A549 (cell line): ENCODE data around the gene KRTAP3-2. TPM values are rescaled to one million over a fixed set of nuclear protein-coding genes. Genes with fewer than 3 reads are reported as not detected.
"Not testable (repeated sequence)": the region's sequence is repeated elsewhere in the genome, so short reads cannot be mapped to it uniquely, and the experiment has no call there.

ENCODE experiments used
- ATAC-seq, 2 experiments: fragments of 200-7000 bp in 1 of 2; fragments of >200 bp in 1 of 2; cut with Nextera tagmentation in 1 of 2; cut with Tn5 transposase in 1 of 2; 3 replicates each; pipeline versions ENCODE4 v1.8.0 to v1.9.1; 2018 to 2020; ENCODE audit warnings: mild to moderate bottlenecking in 1 of 2, moderate library complexity in 1 of 2
- CTCF ChIA-PET: fragments of 300-600 bp; sonication (Branson Sonifier 250); formaldehyde crosslinking; extraction: SDS; loops from one replicate; lab custom pipeline; 2021; ENCODE audit warnings: antibody characterized with exemption, inconsistent platforms; lab: Yijun Ruan, JAX
- POLR2A ChIA-PET: fragments of 350-600 bp; formaldehyde crosslinking; extraction: SDS; loops from one replicate; lab custom pipeline; 2021; ENCODE audit warnings: antibody characterized with exemption, inconsistent platforms; lab: Yijun Ruan, JAX
- DNase-seq, 2 experiments: peaks; one replicate each; pipeline versions ENCODE4 v3.0.0 to v3.0.0-alpha.2; 2011 to 2016; ENCODE audit warnings: low read depth in 1 of 2, low spot score in 1 of 2
- FAIRE-seq: peaks from 2 replicates; lab custom pipeline; 2011; peaks lifted over from hg19 to GRCh38; lab: Jason Lieb, UNC
- H3K27ac ChIP-seq, 2 experiments: fragments of >200 bp; sonication (Bioruptor Twin); formaldehyde crosslinking; 3 replicates each; pipeline ENCODE4 v1.5.1; 2016 to 2017
- H3K4me1 ChIP-seq: fragments of >200 bp; sonication (Bioruptor Twin); formaldehyde crosslinking; 3 replicates; pipeline ENCODE4 v1.6.1; 2016
- H3K4me2 ChIP-seq: fragments of >200 bp; sonication (Bioruptor Twin); formaldehyde crosslinking; 3 replicates; pipeline ENCODE4 v1.6.1; 2016
- H3K4me3 ChIP-seq: fragments of >200 bp; sonication (Bioruptor Twin); formaldehyde crosslinking; 3 replicates; pipeline ENCODE4 v1.5.1; 2016
- H3K9me3 ChIP-seq: fragments of >200 bp; sonication (Bioruptor Twin); formaldehyde crosslinking; 3 replicates; pipeline ENCODE4 v1.6.1; 2016
- CBX8 ChIP-seq: fragments of 200-600 bp; sonication (generic); IDR thresholded peaks from 2 replicates; pipeline ENCODE4 v1.6.1; 2016
- CEBPB ChIP-seq, 2 experiments: fragments of >200 bp in 1 of 2; sonication (Bioruptor Twin) in 1 of 2; formaldehyde crosslinking in 1 of 2; IDR thresholded peaks; 2 replicates each; pipeline ENCODE4 v1.6.1; 2012 to 2016
- CHD2 ChIP-seq: fragments of 150-350 bp; IDR thresholded peaks from 2 replicates; pipeline ENCODE4 v1.6.1; 2014; ENCODE audit warnings: low read length; ENCODE audit not compliant: partially characterized antibody
- EP300 ChIP-seq, 2 experiments: fragments of >200 bp; sonication (Bioruptor Twin); formaldehyde crosslinking; IDR thresholded peaks; 2 replicates in 1 of 2; 3 replicates in 1 of 2; pipeline ENCODE4 v1.6.1; 2016 to 2017
- ESRRA ChIP-seq: fragments of 150-350 bp; IDR thresholded peaks from 2 replicates; pipeline ENCODE4 v1.6.1; 2014; ENCODE audit warnings: mild to moderate bottlenecking, low read length, borderline replicate concordance
- FOSB ChIP-seq: fragments of 250-450 bp; sonication (Bioruptor Pico); IDR thresholded peaks from 2 replicates; pipeline ENCODE4 v1.5.0; 2020; ENCODE audit warnings: mild to moderate bottlenecking, moderate library complexity
- JUNB ChIP-seq: fragments of >200 bp; sonication (Bioruptor Twin); formaldehyde crosslinking; IDR thresholded peaks from 2 replicates; pipeline ENCODE4 v1.6.1; 2016
- MAX ChIP-seq: IDR thresholded peaks from 2 replicates; pipeline ENCODE4 v1.6.1; 2012
- MYC ChIP-seq: IDR thresholded peaks from 2 replicates; pipeline ENCODE4 v1.6.1; 2012; ENCODE audit warnings: mild to moderate bottlenecking, inconsistent platforms, low read length, improper control_type of control experiment, borderline replicate concordance
- PHF8 ChIP-seq: fragments of 200-600 bp; sonication (generic); IDR thresholded peaks from 2 replicates; pipeline ENCODE4 v1.6.1; 2016; ENCODE audit warnings: low read depth, mild to moderate bottlenecking, antibody characterized with exemption, moderate library complexity, borderline replicate concordance
- POLR2A ChIP-seq: IDR thresholded peaks from 2 replicates; pipeline ENCODE4 v1.6.1; 2012; ENCODE audit warnings: mild to moderate bottlenecking, low read length
- RCOR1 ChIP-seq: fragments of 150-350 bp; IDR thresholded peaks from 2 replicates; pipeline ENCODE4 v1.6.1; 2014; ENCODE audit warnings: antibody characterized with exemption, low read length, low read depth
- RFX5 ChIP-seq: fragments of 450-650 bp; IDR thresholded peaks from 2 replicates; pipeline ENCODE4 v1.7.1; 2014; ENCODE audit warnings: antibody characterized with exemption, mild to moderate bottlenecking, moderate library complexity
- SREBF2 ChIP-seq: fragments of 450-650 bp; IDR thresholded peaks from 2 replicates; pipeline ENCODE4 v1.6.1; 2014; ENCODE audit warnings: mild to moderate bottlenecking, moderate library complexity
- TFCP2L1 ChIP-seq: fragments of 250-450 bp; sonication (Bioruptor Pico); IDR thresholded peaks from 2 replicates; pipeline ENCODE4 v1.5.0; 2021; ENCODE audit warnings: mild to moderate bottlenecking
- WGBS: methylation state at CpG from one replicate; pipeline ENCODE4 v1.1.6; 2017; ENCODE audit errors: missing lambda C conversion rate; 5-methylcytosine and 5-hydroxymethylcytosine counted together
- polyA plus RNA-seq, 4 experiments: library from polyadenylated mRNA; depleted of rRNA in 3 of 4; stranded (reverse); fragments of >200 nt; fragmentation: RNase III in 1 of 4; extraction: RNeasy Plus Mini Kit Qiagen cat#74134 plus additional on column Dnase treatment in 1 of 4; gene quantifications; 2 replicates in 3 of 4; 3 replicates in 1 of 4; pipeline ENCODE4 v1.2.3, GENCODE V29; 2011 to 2017
- TF ChIP-seq, protein P1 (sequence below): fragments of 250-450 bp; sonication (Bioruptor Pico); IDR thresholded peaks from 2 replicates; pipeline ENCODE4 v1.5.0; 2021; ENCODE audit warnings: mild to moderate bottlenecking, moderate library complexity, borderline replicate concordance
- TF ChIP-seq, protein P2 (sequence below): fragments of >200 bp; sonication (Bioruptor Twin); formaldehyde crosslinking; IDR thresholded peaks from 3 replicates; pipeline ENCODE4 v1.5.1; 2016
- TF ChIP-seq, protein P3 (sequence below): fragments of >200 bp; sonication (Bioruptor Twin); formaldehyde crosslinking; IDR thresholded peaks from 2 replicates; pipeline ENCODE4 v1.6.1; 2016

KRTAP3-2 gene
- polyA plus RNA-seq, 2 of the 4 experiments (the other 2 are of a cell fraction), result not detected

- FAIRE-seq, H3K4me3 ChIP-seq, H3K4me2 ChIP-seq, H3K27ac ChIP-seq, POLR2A ChIA-PET, DNase-seq, H3K4me1 ChIP-seq: not testable (repeated sequence)
- 86% methylated on average over 13 of the region's 14 CpGs for WGBS
- CTCF ChIA-PET, result interaction anchor here (2.0 kb wide), 1 partner anchor 16 kb away, joined by 6 read pairs; no protein-coding TSS in a partner anchor
- ATAC-seq, result peak in 1 of 2 experiments; percentile 39; a peak in 1 of 6 replicates
- H3K9me3 ChIP-seq, result peaks cover 11% of the 10 kb centered on the region; the same call in 2 of the 3 replicates
These were observed 41.3 kb upstream of the KRTAP3-2 start, which contains the start of gene KRTAP1-1 for GRCh38 chr17:41040783-41041571. KRTAP1-1 (minus strand) TSS chr17:41041450; CDS start chr17:41041397, 53 bp downstream.

DNA sequence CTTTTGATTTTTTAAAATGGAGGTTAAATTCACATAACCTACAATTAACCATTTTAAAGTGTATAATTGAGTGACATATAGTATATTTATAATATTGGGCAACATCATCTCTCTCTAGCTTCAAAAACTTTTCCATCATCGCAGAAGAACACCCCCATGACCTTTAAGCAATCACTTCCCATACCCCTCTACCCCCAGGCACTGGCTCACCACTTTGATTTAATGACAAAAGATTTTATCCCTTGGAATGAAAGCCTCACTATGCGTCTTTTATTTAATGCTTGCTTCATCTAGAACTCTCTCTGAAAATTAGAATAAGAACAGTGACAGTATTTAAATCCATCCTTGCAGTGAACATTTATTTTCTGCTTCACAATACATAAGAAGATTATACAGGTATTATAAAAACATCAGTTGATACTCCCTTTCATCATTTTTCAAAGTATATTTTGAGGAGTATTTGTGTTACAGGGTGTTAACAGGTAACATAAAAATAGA is 38.2 kb upstream of the KRTAP3-2 start:
- Histone ChIP-seq H3K4me2 (no peak overlapping the region), H3K4me3 (no peak overlapping the region), H3K9me3 (peaks cover 6% of the 10 kb centered on the region; the same call in 1 of the 3 replicates), H3K27ac (no peak overlapping the region), H3K4me1 (no peaks in the 10 kb centered on the region)
- FAIRE-seq, result no peak
- ChIA-PET CTCF (interaction anchor here (0.7 to 2.1 kb wide), 2 partner anchors 129 to 291 kb away, joined by 3 to 6 read pairs; no protein-coding TSS in a partner anchor), POLR2A (no interaction called here)
- 69% methylated on average over 2 of the region's 2 CpGs for WGBS
- no peak for ATAC-seq
- no peak for TF ChIP-seq RCOR1
- TF ChIP-seq FOSB, result no peak
- TF ChIP-seq, protein P1, sequence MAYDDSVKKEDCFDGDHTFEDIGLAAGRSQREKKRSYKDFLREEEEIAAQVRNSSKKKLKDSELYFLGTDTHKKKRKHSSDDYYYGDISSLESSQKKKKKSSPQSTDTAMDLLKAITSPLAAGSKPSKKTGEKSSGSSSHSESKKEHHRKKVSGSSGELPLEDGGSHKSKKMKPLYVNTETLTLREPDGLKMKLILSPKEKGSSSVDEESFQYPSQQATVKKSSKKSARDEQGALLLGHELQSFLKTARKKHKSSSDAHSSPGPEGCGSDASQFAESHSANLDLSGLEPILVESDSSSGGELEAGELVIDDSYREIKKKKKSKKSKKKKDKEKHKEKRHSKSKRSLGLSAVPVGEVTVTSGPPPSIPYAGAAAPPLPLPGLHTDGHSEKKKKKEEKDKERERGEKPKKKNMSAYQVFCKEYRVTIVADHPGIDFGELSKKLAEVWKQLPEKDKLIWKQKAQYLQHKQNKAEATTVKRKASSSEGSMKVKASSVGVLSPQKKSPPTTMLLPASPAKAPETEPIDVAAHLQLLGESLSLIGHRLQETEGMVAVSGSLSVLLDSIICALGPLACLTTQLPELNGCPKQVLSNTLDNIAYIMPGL (CRISPR knock-in tag), result no peak
- no peak for TF ChIP-seq MYC
- TF ChIP-seq JUNB, result no peak
- TF ChIP-seq, protein P2, sequence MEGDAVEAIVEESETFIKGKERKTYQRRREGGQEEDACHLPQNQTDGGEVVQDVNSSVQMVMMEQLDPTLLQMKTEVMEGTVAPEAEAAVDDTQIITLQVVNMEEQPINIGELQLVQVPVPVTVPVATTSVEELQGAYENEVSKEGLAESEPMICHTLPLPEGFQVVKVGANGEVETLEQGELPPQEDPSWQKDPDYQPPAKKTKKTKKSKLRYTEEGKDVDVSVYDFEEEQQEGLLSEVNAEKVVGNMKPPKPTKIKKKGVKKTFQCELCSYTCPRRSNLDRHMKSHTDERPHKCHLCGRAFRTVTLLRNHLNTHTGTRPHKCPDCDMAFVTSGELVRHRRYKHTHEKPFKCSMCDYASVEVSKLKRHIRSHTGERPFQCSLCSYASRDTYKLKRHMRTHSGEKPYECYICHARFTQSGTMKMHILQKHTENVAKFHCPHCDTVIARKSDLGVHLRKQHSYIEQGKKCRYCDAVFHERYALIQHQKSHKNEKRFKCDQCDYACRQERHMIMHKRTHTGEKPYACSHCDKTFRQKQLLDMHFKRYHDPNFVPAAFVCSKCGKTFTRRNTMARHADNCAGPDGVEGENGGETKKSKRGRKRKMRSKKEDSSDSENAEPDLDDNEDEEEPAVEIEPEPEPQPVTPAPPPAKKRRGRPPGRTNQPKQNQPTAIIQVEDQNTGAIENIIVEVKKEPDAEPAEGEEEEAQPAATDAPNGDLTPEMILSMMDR, result no peak
- no peak for TF ChIP-seq CBX8
- no peak for TF ChIP-seq EP300 (IDR thresholded peaks at IDR 0.05)
- TF ChIP-seq PHF8, result no peak
- TF ChIP-seq RFX5, result no peak
- TF ChIP-seq SREBF2, result no peak
- no peak for TF ChIP-seq CEBPB (IDR thresholded peaks at IDR 0.05)
- TF ChIP-seq TFCP2L1 (CRISPR knock-in tag), result no peak
- no peak for TF ChIP-seq MAX
- TF ChIP-seq POLR2A, result no peak
- TF ChIP-seq CHD2, result no peak
- TF ChIP-seq ESRRA, result no peak
- TF ChIP-seq, protein P3, sequence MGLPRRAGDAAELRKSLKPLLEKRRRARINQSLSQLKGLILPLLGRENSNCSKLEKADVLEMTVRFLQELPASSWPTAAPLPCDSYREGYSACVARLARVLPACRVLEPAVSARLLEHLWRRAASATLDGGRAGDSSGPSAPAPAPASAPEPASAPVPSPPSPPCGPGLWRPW, result no peak
- DNase-seq, result no peak

DNA sequence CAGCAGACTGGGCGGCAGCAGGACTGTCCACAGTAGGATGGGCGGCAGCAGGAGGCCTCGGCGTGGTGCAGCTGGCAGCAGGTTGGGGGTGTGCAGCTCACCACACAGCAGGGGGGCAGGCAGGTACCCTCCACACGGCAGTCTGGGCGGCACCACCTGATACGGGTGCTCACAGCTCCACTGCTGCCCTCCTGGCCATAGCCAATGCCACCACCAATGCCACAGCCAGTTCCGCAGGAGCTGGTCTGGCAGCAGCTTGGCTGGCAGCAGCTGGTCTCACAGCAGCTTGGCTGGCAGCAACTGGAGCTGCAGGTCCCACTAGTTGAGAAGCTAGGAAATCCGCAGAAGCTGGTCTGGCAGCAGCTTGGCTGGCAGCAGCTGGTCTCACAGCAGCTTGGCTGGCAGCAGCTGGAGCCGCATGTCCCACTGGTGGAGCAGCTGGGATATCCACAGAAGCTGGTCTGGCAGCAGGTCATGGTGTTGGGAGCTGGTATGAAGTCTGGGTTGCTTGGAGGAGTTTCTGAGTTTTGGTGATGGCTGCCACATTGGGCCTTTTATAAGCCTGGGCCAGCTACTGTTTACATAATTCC is 34.7 kb upstream of the KRTAP3-2 start, which contains the start of gene KRTAP1-3:
TSS of gene KRTAP1-3 (minus strand) at position 529 of the 590 bp plus-strand sequence. CDS start at position 476, 53 bp downstream.
- H3K4me2 ChIP-seq, H3K27ac ChIP-seq, FAIRE-seq, H3K9me3 ChIP-seq, H3K4me3 ChIP-seq, H3K4me1 ChIP-seq, ATAC-seq, POLR2A ChIA-PET, DNase-seq, CTCF ChIA-PET: not testable (repeated sequence)
- WGBS, result 82% methylated on average over 8 of the region's 10 CpGs
